GM23338 (cell line): ENCODE measurements around the gene TREM2. TPM values are rescaled to one million over a fixed set of nuclear protein-coding genes. Genes with fewer than 3 reads are reported as not detected.

Source experiments
- ATAC-seq: fragments of 200-7000 bp; cut with Tn5 transposase; 3 replicates; pipeline ENCODE4 v1.9.1; 2020
- DNase-seq: peaks from one replicate; pipeline ENCODE4 v3.0.0-alpha.2; 2015; ENCODE audit warnings: low spot score
- H2AFZ ChIP-seq: fragments of 200-600 bp; sonication (generic); 2 replicates; pipeline ENCODE4 v1.8.0; 2016; ENCODE audit warnings: antibody characterized with exemption, mild to moderate bottlenecking, moderate library complexity
- H3F3A ChIP-seq: fragments of 200-600 bp; sonication (generic); replicated peaks from 2 replicates; pipeline ENCODE4 v1.8.0; 2017; ENCODE audit warnings: antibody characterized with exemption, mixed run types, low read depth
- H3K27ac ChIP-seq: fragments of 200-600 bp; sonication (generic); 2 replicates; pipeline ENCODE4 v1.6.1; 2016; ENCODE audit warnings: low read depth
- H3K27me3 ChIP-seq: fragments of 200-600 bp; sonication (generic); 2 replicates; pipeline ENCODE4 v1.8.0; 2016; ENCODE audit warnings: mild to moderate bottlenecking, mixed run types, moderate library complexity; ENCODE audit not compliant: insufficient read depth
- H3K36me3 ChIP-seq: fragments of 200-600 bp; sonication (generic); 2 replicates; pipeline ENCODE4 v1.8.0; 2016; ENCODE audit warnings: mild to moderate bottlenecking; ENCODE audit not compliant: insufficient read depth
- H3K4me1 ChIP-seq: fragments of 200-600 bp; sonication (generic); 2 replicates; pipeline ENCODE4 v1.8.0; 2016; ENCODE audit warnings: mild to moderate bottlenecking, moderate library complexity; ENCODE audit not compliant: insufficient read depth
- H3K4me2 ChIP-seq: fragments of 200-600 bp; sonication (generic); 2 replicates; pipeline ENCODE4 v1.7.1; 2017; ENCODE audit warnings: mixed run types
- H3K4me3 ChIP-seq: fragments of 200-600 bp; sonication (generic); 2 replicates; pipeline ENCODE4 v1.6.1; 2016; ENCODE audit warnings: mixed run types
- H3K79me2 ChIP-seq: fragments of 200-600 bp; sonication (generic); replicated peaks from 2 replicates; pipeline ENCODE4 v1.8.0; 2017; ENCODE audit warnings: mild to moderate bottlenecking; ENCODE audit not compliant: insufficient read depth
- H3K9me2 ChIP-seq: fragments of 200-600 bp; sonication (generic); 2 replicates; pipeline ENCODE4 v1.8.0; 2017; ENCODE audit not compliant: insufficient read depth
- H4K20me1 ChIP-seq: fragments of 200-600 bp; sonication (generic); replicated peaks from 2 replicates; pipeline ENCODE4 v1.8.0; 2017; ENCODE audit warnings: mild to moderate bottlenecking; ENCODE audit not compliant: insufficient read depth
- H3K27ac Mint-ChIP-seq: 2 replicates; pipeline ENCODE4 v1.8.0; 2020; ENCODE audit warnings: inconsistent platforms, mild to moderate bottlenecking, moderate library complexity, mixed read lengths
- H3K27me3 Mint-ChIP-seq: 3 replicates; pipeline ENCODE4 v1.8.0; 2022; ENCODE audit warnings: low read depth, mild to moderate bottlenecking, moderate library complexity, mixed read lengths, inconsistent platforms; ENCODE audit not compliant: insufficient read depth, poor library complexity
- H3K36me3 Mint-ChIP-seq: 3 replicates; pipeline ENCODE4 v1.8.0; 2021; ENCODE audit warnings: low read depth, mild to moderate bottlenecking, inconsistent platforms, moderate library complexity, mixed read lengths
- H3K4me1 Mint-ChIP-seq: 3 replicates; pipeline ENCODE4 v1.8.0; 2020; ENCODE audit warnings: mild to moderate bottlenecking, inconsistent platforms, mixed read lengths
- H3K4me3 Mint-ChIP-seq: 3 replicates; pipeline ENCODE4 v1.8.0; 2021; ENCODE audit warnings: moderate library complexity, mild to moderate bottlenecking, inconsistent platforms, mixed read lengths
- H3K9me3 Mint-ChIP-seq: 3 replicates; pipeline ENCODE4 v1.8.0; 2020; ENCODE audit warnings: moderate library complexity, mild to moderate bottlenecking, inconsistent platforms, mixed read lengths
- CTCF ChIP-seq, 2 experiments: fragments of 200-600 bp in 1 of 2; sonication (generic) in 1 of 2; conservative IDR thresholded peaks; 2 replicates each; pipeline versions ENCODE4 v1.5.1 to v1.6.1; 2016 to 2017; ENCODE audit warnings: antibody characterized with exemption in 2 of 2, low read depth in 2 of 2, mild to moderate bottlenecking in 2 of 2, moderate library complexity in 1 of 2
- ETS1 ChIP-seq: IDR thresholded peaks from 2 replicates; pipeline ENCODE4 v1.6.1; 2016; ENCODE audit warnings: antibody characterized with exemption
- EZH2 ChIP-seq: fragments of 200-600 bp; sonication (generic); IDR thresholded peaks from one replicate; pipeline ENCODE4 v1.8.0; 2017; ENCODE audit warnings: antibody characterized with exemption, mild to moderate bottlenecking, low read depth; ENCODE audit not compliant: unreplicated experiment
- EZH2phosphoT487 ChIP-seq: fragments of 200-600 bp; sonication (generic); IDR thresholded peaks from one replicate; pipeline ENCODE4 v1.8.1; 2018; ENCODE audit warnings: antibody characterized with exemption; ENCODE audit not compliant: unreplicated experiment
- NANOG ChIP-seq: IDR thresholded peaks from 2 replicates; pipeline ENCODE4 v1.6.1; 2016; ENCODE audit warnings: antibody characterized with exemption, borderline replicate concordance
- STAT1 ChIP-seq: IDR thresholded peaks from one replicate; pipeline ENCODE4 v1.6.1; 2016; ENCODE audit warnings: antibody characterized with exemption; ENCODE audit not compliant: unreplicated experiment
- ZNF462 ChIP-seq: fragments of 250-450 bp; sonication (Bioruptor Pico); IDR thresholded peaks from 2 replicates; pipeline ENCODE4 v1.5.0; 2020; ENCODE audit warnings: mild to moderate bottlenecking, moderate library complexity
- polyA plus RNA-seq: library from polyadenylated mRNA; unstranded; fragments of >200 nt; fragmentation: Nextera tagmentation; extraction: Ambion mirVana; gene quantifications from 2 replicates; pipeline ENCODE4 v1.2.1, GENCODE V29; 2016
- total RNA-seq: library from RNA; depleted of rRNA; stranded (reverse); fragments of >200 nt; shearing (Covaris generic); gene quantifications from 2 replicates; pipeline ENCODE4 v1.2.3, GENCODE V29; 2014

Gene TREM2
- total and polyA plus RNA-seq, 2 experiments from 2014 or later, result not detected

- Histone ChIP-seq H3K79me2 (no peaks in the 10 kb centered on the region), H4K20me1 (no peaks in the 10 kb centered on the region), H3F3A (no peaks in the 10 kb centered on the region), H3K4me1 (no peaks in the 10 kb centered on the region), H3K9me2 (0 out of 2 replicates have a peak, but pooled peaks cover 2% of the 10 kb centered on the region), H3K36me3 (no peaks in the 10 kb centered on the region), H3K27me3 (no peaks in the 10 kb centered on the region), H2AFZ (no peak overlapping the region), H3K4me2 (no peak overlapping the region), H3K27ac (no peak overlapping the region), H3K4me3 (no peak overlapping the region)
- no peak overlapping the region for H3K4me3 Mint-ChIP-seq
- no peak overlapping the region for H3K27ac Mint-ChIP-seq
- H3K27me3 Mint-ChIP-seq, result peaks cover 7% of the 10 kb centered on the region
- no peaks in the 10 kb centered on the region for H3K9me3 Mint-ChIP-seq
- DNase-seq (no peak), ATAC-seq (no peak)
- no peaks in the 10 kb centered on the region for H3K36me3 Mint-ChIP-seq
- TF ChIP-seq CTCF (conservative IDR thresholded peaks at IDR 0.05; ENCODE audit: low read depth in 2 of 2), result no peak
- no peak for TF ChIP-seq STAT1
- TF ChIP-seq ZNF462, result no peak
- TF ChIP-seq EZH2phosphoT487, result no peak
- TF ChIP-seq ETS1, result no peak
- no peak for TF ChIP-seq NANOG
- no peak for TF ChIP-seq EZH2
- H3K4me1 Mint-ChIP-seq, result no peaks in the 10 kb centered on the region; the same call in 2 of the 3 replicates
These were observed 1.7 kb upstream of the TREM2 start for GRCh38 chr6:41164551-41165120.
